Testis (tissue), 3 donors: ENCODE results near the gene HMGXB3. TPM values are rescaled to one million over a fixed set of nuclear protein-coding genes. Genes with fewer than 3 reads are reported as not detected.
"Not testable (repeated sequence)": the region's sequence is repeated elsewhere in the genome, so short reads cannot be mapped to it uniquely, and the experiment has no call there.

Experiments
- DNase-seq: peaks from one replicate; pipeline ENCODE4 v3.0.0-alpha.2; 2019
- H3K27ac ChIP-seq, 2 donors: fragments of 200-600 bp; sonication (generic); one replicate each; pipeline ENCODE4 v1.5.1; 2019
- H3K27me3 ChIP-seq: fragments of 200-600 bp; sonication (generic); one replicate; pipeline ENCODE4 v1.5.1; 2019
- H3K36me3 ChIP-seq: fragments of 200-600 bp; sonication (generic); one replicate; pipeline ENCODE4 v1.5.1; 2017; ENCODE audit warnings: low read depth; ENCODE audit errors: missing control alignments
- H3K4me1 ChIP-seq: fragments of 200-600 bp; sonication (generic); one replicate; pipeline ENCODE4 v1.5.1; 2019
- H3K4me3 ChIP-seq, 2 donors: fragments of 200-600 bp; sonication (generic); one replicate each; pipeline ENCODE4 v1.5.1; 2017 to 2019
- H3K9me3 ChIP-seq: fragments of 200-600 bp; sonication (generic); one replicate; pipeline ENCODE4 v1.5.1; 2017
- CTCF ChIP-seq, 3 experiments: fragments of 450-650 bp in 2 of 3; fragments of 200-600 bp in 1 of 3; sonication (generic) in 1 of 3; IDR thresholded peaks; one replicate each; pipeline ENCODE4 v1.5.1; 2016 to 2019; ENCODE audit warnings: antibody characterized with exemption in 3 of 3, mild to moderate bottlenecking in 2 of 3, moderate library complexity in 1 of 3
- POLR2A ChIP-seq: fragments of 450-650 bp; IDR thresholded peaks from one replicate; pipeline ENCODE4 v1.6.1; 2017; ENCODE audit warnings: antibody characterized with exemption, mild to moderate bottlenecking, moderate library complexity
- WGBS, 2 donors: methylation state at CpG; one replicate each; pipeline ENCODE4 v1.1.5; 2018; 5-methylcytosine and 5-hydroxymethylcytosine counted together
- intact Hi-C: fragments of 100-400 bp; cut with DNase I; formaldehyde crosslinking; loops from one replicate; pipeline ENCODE4 v1.15.1; 2023; ENCODE audit warnings: low total_unique reads
- polyA plus RNA-seq: library from polyadenylated mRNA; stranded (reverse); fragments of 350-450 nt; fragmentation: Illumina TruSeq; extraction: RNeasy Lipid Tissue Mini Kit (QIAGEN cat#74804); gene quantifications from one replicate; pipeline ENCODE4 v1.2.3, GENCODE V29; 2014; ENCODE audit warnings: low read depth, low replicate concordance; ENCODE audit not compliant: insufficient read depth
- total RNA-seq, 2 donors: library from RNA; depleted of rRNA; stranded (reverse); fragments of >200 nt; gene quantifications; one replicate each; pipeline ENCODE4 v1.2.3, GENCODE V29; 2016

HMGXB3 gene
- total and polyA plus RNA-seq, 3 donors from 2014 or later = 33.5 to 72.5 (median 63.6) TPM

- Histone ChIP-seq H3K9me3 (no peaks in the 10 kb centered on the region), H3K4me1 (no peaks in the 10 kb centered on the region), H3K27me3 (no peaks in the 10 kb centered on the region), H3K27ac (peak overlapping the region in 1 of 2 donors; percentile 17), H3K4me3 (no peak overlapping the region), H3K36me3 (no peaks in the 10 kb centered on the region)
- no peak for TF ChIP-seq POLR2A
- no peak for TF ChIP-seq CTCF (IDR thresholded peaks at IDR 0.05)
- intact Hi-C loops = no loop called here
- DNase-seq = no peak
- WGBS, 2 donors = 87 to 100% methylated on average over 2 of the region's 2 CpGs
Observed at GRCh38 chr5:150022681-150023080, 22.1 kb downstream of the HMGXB3 start.

- no peak for DNase-seq
- no peaks in the 10 kb centered on the region for H3K4me1 ChIP-seq
- H3K4me3 ChIP-seq = no peak overlapping the region
- H3K36me3 ChIP-seq = no peaks in the 10 kb centered on the region
- H3K27me3 ChIP-seq = no peaks in the 10 kb centered on the region
- no peak overlapping the region for H3K27ac ChIP-seq
- no peaks in the 10 kb centered on the region for H3K9me3 ChIP-seq
- TF ChIP-seq CTCF (IDR thresholded peaks at IDR 0.05) = no peak
- TF ChIP-seq POLR2A = no peak
- 88 to 100% methylated on average over 1 of the region's 1 CpG for WGBS, 2 donors
- intact Hi-C loops = no loop called here
Observed at GRCh38 chr5:150023136-150023535, 22.6 kb downstream of the HMGXB3 start.

- no peaks in the 10 kb centered on the region for H3K4me1 ChIP-seq
- no peak for DNase-seq
- WGBS, 2 donors = 63 to 72% methylated on average over 9 of the region's 9 CpGs
- no peak overlapping the region for H3K27ac ChIP-seq
- H3K9me3 ChIP-seq = no peaks in the 10 kb centered on the region
- H3K4me3 ChIP-seq = no peak overlapping the region
- TF ChIP-seq CTCF (IDR thresholded peaks at IDR 0.05) = no peak
- TF ChIP-seq POLR2A = no peak
- no peaks in the 10 kb centered on the region for H3K36me3 ChIP-seq
- no peaks in the 10 kb centered on the region for H3K27me3 ChIP-seq
- intact Hi-C loops = no loop called here
Observed at GRCh38 chr5:150024346-150024984, 23.9 kb downstream of the HMGXB3 start.

GRCh38 chr5:150026682-150027172 lies 26.2 kb downstream of the HMGXB3 start:
- Histone ChIP-seq H3K27me3 (no peaks in the 10 kb centered on the region), H3K9me3 (no peaks in the 10 kb centered on the region), H3K27ac (no peak overlapping the region), H3K36me3 (no peaks in the 10 kb centered on the region), H3K4me3 (no peak overlapping the region), H3K4me1 (no peaks in the 10 kb centered on the region)
- no peak for DNase-seq
- TF ChIP-seq CTCF (IDR thresholded peaks at IDR 0.05) = no peak
- TF ChIP-seq POLR2A = no peak
- intact Hi-C loops = no loop called here
- 81 to 83% methylated on average over 4 of the region's 4 CpGs for WGBS, 2 donors

- H3K27me3 ChIP-seq, H3K4me3 ChIP-seq, H3K27ac ChIP-seq, intact Hi-C loops, H3K36me3 ChIP-seq, DNase-seq, H3K9me3 ChIP-seq, H3K4me1 ChIP-seq: not testable (repeated sequence)
- WGBS, 2 donors = 71 to 76% methylated on average over 1 of the region's 1 CpG
Observed at GRCh38 chr5:150028047-150028446, 27.5 kb downstream of the HMGXB3 start.
